ENCODE data around the gene C10orf120.

The C10orf120 gene

DNA sequence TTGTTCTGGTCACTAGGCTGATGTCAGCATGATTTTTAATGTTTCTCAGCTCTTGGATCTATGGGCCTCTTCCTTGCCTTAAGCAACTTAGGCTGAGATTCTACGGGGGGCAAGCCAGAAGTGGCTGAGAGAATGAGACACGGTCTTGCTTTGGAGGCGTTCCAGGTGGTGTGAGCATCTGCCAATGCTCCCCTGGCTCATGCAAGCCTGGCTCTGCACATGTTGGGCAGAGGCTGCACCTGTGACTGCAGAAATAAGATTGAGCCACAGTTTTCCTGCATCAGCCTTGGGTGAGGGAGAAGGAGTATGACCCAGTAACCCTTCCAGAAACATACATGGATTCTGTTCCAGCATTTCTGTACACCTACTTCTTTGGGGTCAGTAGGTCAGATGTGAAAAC is 41.9 kb downstream of the C10orf120 start:
- no peak for DNase-seq (ENCODE audit: low read depth)
- H3K4me3 ChIP-seq (ENCODE audit: low read length), result no peak overlapping the region
- TF ChIP-seq, protein P1, sequence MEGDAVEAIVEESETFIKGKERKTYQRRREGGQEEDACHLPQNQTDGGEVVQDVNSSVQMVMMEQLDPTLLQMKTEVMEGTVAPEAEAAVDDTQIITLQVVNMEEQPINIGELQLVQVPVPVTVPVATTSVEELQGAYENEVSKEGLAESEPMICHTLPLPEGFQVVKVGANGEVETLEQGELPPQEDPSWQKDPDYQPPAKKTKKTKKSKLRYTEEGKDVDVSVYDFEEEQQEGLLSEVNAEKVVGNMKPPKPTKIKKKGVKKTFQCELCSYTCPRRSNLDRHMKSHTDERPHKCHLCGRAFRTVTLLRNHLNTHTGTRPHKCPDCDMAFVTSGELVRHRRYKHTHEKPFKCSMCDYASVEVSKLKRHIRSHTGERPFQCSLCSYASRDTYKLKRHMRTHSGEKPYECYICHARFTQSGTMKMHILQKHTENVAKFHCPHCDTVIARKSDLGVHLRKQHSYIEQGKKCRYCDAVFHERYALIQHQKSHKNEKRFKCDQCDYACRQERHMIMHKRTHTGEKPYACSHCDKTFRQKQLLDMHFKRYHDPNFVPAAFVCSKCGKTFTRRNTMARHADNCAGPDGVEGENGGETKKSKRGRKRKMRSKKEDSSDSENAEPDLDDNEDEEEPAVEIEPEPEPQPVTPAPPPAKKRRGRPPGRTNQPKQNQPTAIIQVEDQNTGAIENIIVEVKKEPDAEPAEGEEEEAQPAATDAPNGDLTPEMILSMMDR (conservative IDR thresholded peaks at IDR 0.05; ENCODE audit: low read length), result no peak

DNA sequence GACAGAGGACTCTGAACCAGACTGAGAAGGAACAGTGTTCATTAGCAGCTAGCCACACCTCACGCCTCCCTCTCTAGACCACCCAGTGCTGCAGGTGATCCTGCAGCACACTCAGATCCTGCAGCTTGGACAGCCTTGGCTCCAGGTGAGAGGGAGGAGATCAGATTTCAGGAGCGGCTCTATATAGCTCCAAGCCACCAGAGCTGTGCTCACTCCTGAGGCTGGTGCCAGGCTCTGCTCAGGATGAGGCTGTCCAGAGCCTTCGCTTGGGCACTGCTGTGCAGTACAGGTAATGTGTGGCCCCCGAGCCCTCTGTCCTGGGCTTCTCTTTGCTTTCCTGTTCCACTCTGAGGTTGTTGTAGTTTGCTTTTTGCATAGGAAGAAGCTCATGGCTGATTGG is 42.4 kb downstream of the C10orf120 start:
- TF ChIP-seq, protein P1 (conservative IDR thresholded peaks at IDR 0.05; ENCODE audit: low read length), result no peak
- H3K4me3 ChIP-seq (ENCODE audit: low read length), result no peak overlapping the region
- DNase-seq (ENCODE audit: low read depth), result no peak

- TF ChIP-seq, protein P1 (conservative IDR thresholded peaks at IDR 0.05; ENCODE audit: low read length), result no peak
- no peak overlapping the region for H3K4me3 ChIP-seq (ENCODE audit: low read length)
- no peak for DNase-seq (ENCODE audit: low read depth)
These were observed 42.9 kb downstream of the C10orf120 start for GRCh38 chr10:122656741-122657140.

- H3K4me3 ChIP-seq (ENCODE audit: low read length), result no peak overlapping the region
- no peak for DNase-seq (ENCODE audit: low read depth)
- TF ChIP-seq, protein P1 (conservative IDR thresholded peaks at IDR 0.05; ENCODE audit: low read length), result no peak
These were observed 43.3 kb downstream of the C10orf120 start for GRCh38 chr10:122656308-122656705.

DNA sequence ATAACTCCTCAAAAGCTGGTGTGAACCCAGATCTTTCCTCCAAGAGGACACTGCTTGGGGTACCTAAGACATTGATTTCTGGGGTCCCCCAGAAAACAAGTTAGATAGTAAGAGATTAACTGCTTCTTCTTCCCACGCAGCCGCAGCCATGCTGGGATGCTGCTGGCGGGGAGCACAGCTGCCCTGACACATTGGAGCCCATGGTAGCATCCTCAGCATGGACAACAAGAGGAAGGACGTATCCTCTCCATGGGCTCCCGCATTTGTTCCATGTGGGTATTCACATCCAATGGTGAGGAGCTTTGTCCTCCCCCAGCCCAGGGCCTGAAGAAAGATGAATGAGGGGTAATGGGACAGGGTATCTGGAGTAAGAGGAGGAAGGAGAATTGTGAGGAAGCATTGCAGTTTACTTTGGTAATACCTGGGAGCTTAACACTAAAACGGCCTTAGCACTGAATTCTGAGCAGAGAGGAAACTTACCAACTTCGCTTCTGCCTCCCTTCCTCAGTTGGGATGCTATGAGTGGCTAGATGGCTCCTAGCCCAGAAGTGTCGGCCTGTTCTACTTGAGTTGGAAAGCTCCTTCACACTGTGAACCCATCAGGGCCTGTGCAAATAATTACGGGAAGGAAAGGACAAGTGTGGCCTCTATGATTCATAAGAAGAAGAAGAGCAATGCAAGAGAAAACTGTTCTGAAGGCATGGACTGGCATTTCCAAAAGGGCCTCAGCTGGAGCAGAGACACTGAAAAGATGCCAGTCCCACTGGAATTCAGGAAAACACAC is 43.9 kb downstream of the C10orf120 start:
- H3K4me3 ChIP-seq (ENCODE audit: low read length), result no peak overlapping the region
- TF ChIP-seq, protein P1 (conservative IDR thresholded peaks at IDR 0.05; ENCODE audit: low read length), result no peak
- DNase-seq (ENCODE audit: low read depth), result no peak

DNA sequence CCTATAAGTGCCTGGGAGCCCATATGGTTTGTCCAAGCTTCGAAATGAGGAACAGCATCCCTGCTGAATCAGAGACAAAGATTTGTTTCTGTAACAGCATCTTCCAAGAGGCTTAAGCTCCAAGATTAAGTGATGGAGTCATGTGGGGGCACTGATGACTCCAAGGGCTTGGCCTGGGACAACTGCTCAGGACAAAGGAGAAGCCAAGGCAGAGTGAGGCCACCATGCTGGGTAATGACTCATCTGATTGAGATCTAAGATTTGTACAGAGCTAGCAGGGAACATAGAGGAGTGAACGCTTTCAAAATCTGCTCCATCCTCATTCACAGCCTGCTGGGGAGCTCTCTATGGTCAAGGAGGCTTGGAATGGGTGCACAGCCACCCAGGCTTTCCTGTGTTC is 49.3 kb downstream of the C10orf120 start:
- DNase-seq (ENCODE audit: low read depth), result no peak
- no peak overlapping the region for H3K4me3 ChIP-seq (ENCODE audit: low read length)
- TF ChIP-seq, protein P1 (conservative IDR thresholded peaks at IDR 0.05; ENCODE audit: low read length), result no peak

DNA sequence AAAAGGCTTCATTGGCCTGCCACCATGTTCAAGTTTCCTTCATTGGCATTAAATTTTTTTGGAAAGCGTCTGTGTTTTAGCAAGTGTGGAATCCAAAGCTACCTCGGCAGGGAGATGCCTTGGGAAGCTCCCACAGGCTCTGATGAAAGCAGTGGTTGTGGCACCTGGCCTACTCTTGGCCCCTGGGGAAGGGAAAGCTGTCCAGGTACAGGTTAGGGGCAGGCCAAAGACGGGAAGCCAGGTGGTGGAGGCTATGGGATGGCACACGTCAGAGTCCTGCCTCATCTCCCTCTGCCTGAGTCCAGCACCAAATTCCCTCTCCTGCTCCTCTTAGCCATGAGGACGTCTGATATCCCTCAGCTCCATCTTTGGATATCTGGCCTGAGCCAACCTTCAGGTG is 49.7 kb downstream of the C10orf120 start:
- TF ChIP-seq, protein P1 (conservative IDR thresholded peaks at IDR 0.05; ENCODE audit: low read length), result no peak
- H3K4me3 ChIP-seq (ENCODE audit: low read length), result no peak overlapping the region
- DNase-seq (ENCODE audit: low read depth), result no peak
